AG04449 (cell line): ENCODE measurements around the gene MFGE8.
"Not testable (repeated sequence)": the region's sequence is repeated elsewhere in the genome, so short reads cannot be mapped to it uniquely, and the experiment has no call there.

Experiments
- CTCF ChIA-PET: fragments of 350-600 bp; formaldehyde crosslinking; extraction: SDS; loops from one replicate; lab custom pipeline; 2021; ENCODE audit warnings: antibody characterized with exemption; lab: Yijun Ruan, JAX
- POLR2A ChIA-PET: fragments of 400-600, 350-600 bp; formaldehyde crosslinking; extraction: SDS; loops from one replicate; lab custom pipeline; 2020; ENCODE audit warnings: antibody characterized with exemption, inconsistent platforms; lab: Yijun Ruan, JAX
- DNase-seq: peaks from one replicate; pipeline ENCODE4 v3.0.0-alpha.2; 2010; ENCODE audit warnings: low read depth, low spot score
- H3K4me3 ChIP-seq: 2 replicates; pipeline ENCODE4 v1.5.1; 2011; ENCODE audit warnings: low read depth, mild to moderate bottlenecking, control low read depth, low read length
- CTCF ChIP-seq: IDR thresholded peaks from one replicate; pipeline ENCODE4 v1.5.1; 2011; ENCODE audit warnings: mild to moderate bottlenecking, moderate library complexity, low read length, control low read depth, inconsistent platforms; ENCODE audit not compliant: insufficient read depth; ENCODE audit errors: missing control alignments

MFGE8 gene

GRCh38 chr15:88932875-88933330 is 19.7 kb upstream of the MFGE8 start:
- DNase-seq, result no peak
- TF ChIP-seq CTCF, result no peak
- H3K4me3 ChIP-seq, result no peak overlapping the region
- CTCF ChIA-PET, result no interaction called here
- POLR2A ChIA-PET, result no interaction called here

- ChIA-PET CTCF (no interaction called here), POLR2A (no interaction called here)
- no peak overlapping the region for H3K4me3 ChIP-seq
- TF ChIP-seq CTCF, result no peak
- no peak for DNase-seq
Measured at GRCh38 chr15:88932271-88932874, 19.2 kb upstream of the MFGE8 start.

- ChIA-PET POLR2A (no interaction called here), CTCF (interaction anchor here (1.4 kb wide), 1 partner anchor 10 kb away, joined by 3 read pairs; no protein-coding TSS in a partner anchor)
- no peak overlapping the region for H3K4me3 ChIP-seq
- TF ChIP-seq CTCF, result no peak
- no peak for DNase-seq
Measured at GRCh38 chr15:88930579-88930978, 17.4 kb upstream of the MFGE8 start.

DNA sequence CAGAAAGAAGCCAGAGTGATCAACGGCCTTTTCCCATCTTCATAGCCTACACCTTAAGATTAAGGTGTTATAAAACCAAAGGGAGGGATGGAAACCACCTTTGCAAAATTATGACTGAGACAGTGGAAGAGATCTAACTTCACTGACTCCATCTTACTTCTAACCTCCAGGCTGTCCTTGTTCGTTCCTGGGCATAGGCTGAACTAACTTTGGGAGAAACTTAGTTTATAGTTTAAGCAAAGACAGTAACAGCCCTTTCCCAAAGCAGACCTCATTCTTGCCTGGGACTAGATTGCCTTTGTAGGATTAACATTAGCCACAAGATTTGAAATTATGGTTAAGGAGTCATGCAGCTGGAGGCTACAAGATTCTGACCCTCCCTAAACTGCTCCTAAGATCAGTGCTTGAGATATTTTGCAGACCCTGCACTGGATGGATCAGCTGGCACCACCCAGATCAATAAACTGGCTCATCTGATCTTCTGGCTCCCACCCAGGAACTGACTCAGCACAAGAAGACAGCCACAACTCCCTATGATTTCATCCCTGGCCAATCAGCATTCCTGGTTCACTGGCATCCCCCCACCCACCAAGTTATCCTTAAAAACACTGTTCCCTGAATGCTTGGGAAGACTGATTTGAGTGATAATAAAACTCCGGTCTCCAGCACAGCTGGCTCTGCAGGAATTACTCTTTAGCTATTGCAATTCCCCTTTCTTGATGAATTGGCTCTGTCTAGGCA is 16.3 kb upstream of the MFGE8 start:
- POLR2A ChIA-PET, DNase-seq, H3K4me3 ChIP-seq, CTCF ChIA-PET: not testable (repeated sequence)

DNA sequence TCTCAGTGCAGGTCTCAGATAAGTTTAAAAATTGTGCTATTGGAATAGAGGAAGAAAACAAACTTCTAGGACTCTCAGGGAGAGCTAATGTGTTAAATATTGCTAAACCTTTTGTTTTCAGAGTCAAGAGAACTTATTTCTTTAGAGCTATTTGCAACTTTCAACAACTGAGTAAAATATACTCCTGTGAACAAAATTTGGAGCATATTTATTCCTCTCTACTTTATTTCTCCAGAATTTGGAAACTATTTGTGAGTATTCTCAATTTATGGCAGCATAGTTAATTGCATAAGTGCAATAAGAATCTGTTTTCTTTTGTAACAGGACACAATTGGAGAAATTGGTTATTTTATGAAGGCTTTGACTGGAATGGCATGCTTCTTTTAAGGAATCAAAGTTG is 15.0 kb upstream of the MFGE8 start:
- DNase-seq, POLR2A ChIA-PET, CTCF ChIA-PET, H3K4me3 ChIP-seq: not testable (repeated sequence)

GRCh38 chr15:88925648-88926047 is 12.5 kb upstream of the MFGE8 start:
- CTCF ChIA-PET, result interaction anchor here (0.6 to 1.6 kb wide), 2 partner anchors 41 to 132 kb away, joined by 3 to 5 read pairs; no protein-coding TSS in a partner anchor
- H3K4me3 ChIP-seq, POLR2A ChIA-PET, DNase-seq: not testable (repeated sequence)

DNA sequence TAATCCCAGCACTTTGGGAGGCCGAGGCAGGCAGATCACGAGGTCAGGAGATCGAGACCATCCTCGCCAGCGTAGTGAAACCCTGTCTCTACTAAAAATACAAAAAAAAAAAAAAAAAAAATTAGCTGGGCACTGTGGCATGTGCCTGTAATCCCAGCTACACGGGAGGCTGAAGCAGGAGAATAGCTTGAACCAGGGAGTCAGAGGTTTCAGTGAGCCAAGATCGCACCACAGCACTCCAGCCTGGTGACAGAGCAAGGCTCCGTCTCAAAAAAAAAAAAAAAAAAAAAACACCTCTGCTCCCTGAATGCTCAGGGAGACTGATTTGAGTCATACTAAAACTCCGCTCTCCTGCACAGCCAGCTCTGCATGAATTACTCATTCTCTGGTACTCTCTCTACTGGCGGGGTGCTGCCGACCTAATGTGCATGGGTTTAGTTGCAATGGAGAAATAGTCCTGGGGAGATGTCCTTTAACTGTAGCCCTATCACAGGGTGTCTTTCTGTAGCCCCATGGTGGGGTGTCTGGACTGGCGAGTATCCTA is 7.8 kb upstream of the MFGE8 start:
- not testable (repeated sequence) for DNase-seq, H3K4me3 ChIP-seq
- POLR2A ChIA-PET, result interaction anchor here (0.6 to 2.0 kb wide), 6 partner anchors 8 to 132 kb away, joined by 3 to 13 read pairs (median 5); partner anchors contain the start of genes HAPLN3 and MFGE8
- CTCF ChIA-PET, result interaction anchor here (0.8 to 3.5 kb wide), 9 partner anchors 9 to 113 kb away, joined by 3 to 13 read pairs (median 3); no protein-coding TSS in a partner anchor

DNA sequence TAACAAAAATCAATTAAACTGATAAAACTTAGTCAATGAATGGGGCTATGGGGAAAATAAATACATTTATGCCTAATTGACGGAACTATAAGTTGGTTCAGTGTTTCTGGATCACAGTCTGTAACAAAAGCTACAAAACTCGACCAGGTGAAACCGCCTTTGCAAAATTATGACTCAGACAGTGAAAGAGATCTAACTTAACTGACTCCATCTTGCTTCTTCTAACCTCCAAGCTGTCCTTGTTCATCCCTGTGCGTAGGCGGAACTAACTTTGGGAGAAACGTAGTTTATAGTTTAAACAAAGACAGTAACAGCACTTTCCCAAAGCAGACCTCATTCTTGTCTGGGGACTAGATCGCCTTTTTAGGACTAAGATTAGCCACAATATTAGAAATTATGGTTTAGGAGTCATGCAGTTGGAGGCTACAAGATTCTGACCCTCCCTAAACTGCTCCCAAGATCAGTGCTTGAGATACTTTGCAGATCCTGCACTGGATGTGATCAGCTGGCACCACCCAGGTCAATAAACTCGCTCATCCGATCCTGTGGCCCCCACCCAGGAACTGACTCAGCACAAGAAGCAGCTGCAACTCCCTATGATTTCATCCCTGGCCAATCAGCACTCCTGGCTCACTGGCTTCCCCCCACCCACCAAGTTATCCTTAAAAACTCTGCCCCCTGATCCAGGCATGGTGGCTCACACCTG is 7.2 kb upstream of the MFGE8 start:
- ChIA-PET POLR2A (interaction anchor here (0.7 to 2.0 kb wide), 5 partner anchors 8 to 132 kb away, joined by 4 to 13 read pairs (median 5); partner anchors contain the start of gene HAPLN3), CTCF (interaction anchor here (0.8 to 3.5 kb wide), 8 partner anchors 10 to 113 kb away, joined by 3 to 13 read pairs (median 3); no protein-coding TSS in a partner anchor)
- no peak overlapping the region for H3K4me3 ChIP-seq
- DNase-seq, result no peak
- TF ChIP-seq CTCF, result no peak
